HL-60 (cell line): Measurements from ENCODE around the gene CPPED1.

Source experiments
- CTCF ChIP-seq: IDR thresholded peaks from one replicate; pipeline ENCODE4 v1.5.1; 2011; ENCODE audit warnings: low read length, control low read depth, inconsistent platforms; ENCODE audit not compliant: insufficient read depth
- POLR2AphosphoS5 ChIP-seq: IDR thresholded peaks from 2 replicates; pipeline ENCODE4 v1.6.1; 2012; ENCODE audit warnings: low read depth

- TF ChIP-seq CTCF (no peak), POLR2AphosphoS5 (no peak)
Observed at GRCh38 chr16:12611916-12612597, 191.6 kb downstream of the CPPED1 start.
